ENCODE results near the gene IRAK1BP1. TPM values are rescaled to one million over a fixed set of nuclear protein-coding genes. Genes with fewer than 3 reads are reported as not detected.
"Not testable (repeated sequence)": the region's sequence is repeated elsewhere in the genome, so short reads cannot be mapped to it uniquely, and the experiment has no call there.

Gene IRAK1BP1
- total RNA-seq, 1 donor from 2014 or later: 13.8 TPM

DNA sequence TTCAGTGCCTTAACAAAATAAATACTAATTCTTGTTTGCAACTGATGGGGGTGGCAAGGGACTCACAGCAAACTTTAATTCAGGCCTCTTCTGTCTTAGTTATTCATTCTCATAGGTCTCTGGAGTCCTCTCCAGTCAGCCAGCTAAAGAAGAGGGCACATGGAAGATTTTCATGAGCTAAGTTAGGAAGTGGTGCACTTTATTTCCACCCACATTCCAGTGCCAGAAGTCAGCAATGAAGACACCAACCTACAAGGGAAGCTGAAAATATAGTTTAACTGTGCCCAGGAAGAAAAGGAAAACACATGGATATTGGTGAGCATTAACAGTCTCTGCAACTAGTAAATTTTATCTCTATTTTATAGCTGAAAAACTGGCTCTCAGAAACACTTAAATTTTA is 16.7 kb upstream of the IRAK1BP1 start:
- H3K36me3 ChIP-seq: no peaks in the 10 kb centered on the region
- no peak overlapping the region for H2AFZ ChIP-seq (replicated peaks)
- H3F3A ChIP-seq (ENCODE audit: low read depth): no peaks in the 10 kb centered on the region
- H3K4me1 ChIP-seq: no peaks in the 10 kb centered on the region
- H3K9me3 ChIP-seq (ENCODE audit: low read depth): no peaks in the 10 kb centered on the region
- no peaks in the 10 kb centered on the region for H4K20me1 ChIP-seq (ENCODE audit: low read depth)
- Mint-ChIP-seq H3K27me3 (ENCODE audit: insufficient read depth, low read depth) (no peaks in the 10 kb centered on the region), H3K27ac (no peak overlapping the region), H3K4me1 (peaks cover 4% of the 10 kb centered on the region), H3K36me3 (peaks cover 1% of the 10 kb centered on the region), H3K9me3 (peaks cover 3% of the 10 kb centered on the region), H3K4me3 (no peak overlapping the region)
- no peak overlapping the region for H3K27ac ChIP-seq
- no peak overlapping the region for H3K4me2 ChIP-seq
- DNase-seq (ENCODE audit: low spot score): no peak
- H3K27me3 ChIP-seq: no peaks in the 10 kb centered on the region
- H3K79me2 ChIP-seq (ENCODE audit: low read depth): no peaks in the 10 kb centered on the region
- H3K4me3 ChIP-seq: no peak overlapping the region
- no peak overlapping the region for H3K9ac ChIP-seq
- TF ChIP-seq EZH2phosphoT487 (IDR thresholded peaks at IDR 0.05) (no peak), EZH2 (IDR thresholded peaks at IDR 0.05) (no peak), CTCF (IDR thresholded peaks at IDR 0.05) (no peak)

- DNase-seq (ENCODE audit: low spot score): no peak
- Mint-ChIP-seq H3K27ac (no peak overlapping the region), H3K4me3 (no peak overlapping the region), H3K27me3 (ENCODE audit: insufficient read depth, low read depth) (no peaks in the 10 kb centered on the region), H3K36me3 (peaks cover 1% of the 10 kb centered on the region), H3K4me1 (peaks cover 4% of the 10 kb centered on the region), H3K9me3 (peaks cover 3% of the 10 kb centered on the region)
- no peaks in the 10 kb centered on the region for H3F3A ChIP-seq (ENCODE audit: low read depth)
- TF ChIP-seq EZH2 (IDR thresholded peaks at IDR 0.05): no peak
- TF ChIP-seq CTCF (IDR thresholded peaks at IDR 0.05): no peak
- TF ChIP-seq EZH2phosphoT487 (IDR thresholded peaks at IDR 0.05): no peak
- no peak overlapping the region for H2AFZ ChIP-seq (replicated peaks)
- H3K9ac ChIP-seq: no peak overlapping the region
- H3K4me3 ChIP-seq: no peak overlapping the region
- no peaks in the 10 kb centered on the region for H3K4me1 ChIP-seq
- H3K36me3 ChIP-seq: no peaks in the 10 kb centered on the region
- no peaks in the 10 kb centered on the region for H3K79me2 ChIP-seq (ENCODE audit: low read depth)
- no peaks in the 10 kb centered on the region for H3K27me3 ChIP-seq
- no peaks in the 10 kb centered on the region for H4K20me1 ChIP-seq (ENCODE audit: low read depth)
- H3K4me2 ChIP-seq: no peak overlapping the region
- no peak overlapping the region for H3K27ac ChIP-seq
- no peaks in the 10 kb centered on the region for H3K9me3 ChIP-seq (ENCODE audit: low read depth)
Measured at GRCh38 chr6:78851156-78851555, 16.2 kb upstream of the IRAK1BP1 start.

DNA sequence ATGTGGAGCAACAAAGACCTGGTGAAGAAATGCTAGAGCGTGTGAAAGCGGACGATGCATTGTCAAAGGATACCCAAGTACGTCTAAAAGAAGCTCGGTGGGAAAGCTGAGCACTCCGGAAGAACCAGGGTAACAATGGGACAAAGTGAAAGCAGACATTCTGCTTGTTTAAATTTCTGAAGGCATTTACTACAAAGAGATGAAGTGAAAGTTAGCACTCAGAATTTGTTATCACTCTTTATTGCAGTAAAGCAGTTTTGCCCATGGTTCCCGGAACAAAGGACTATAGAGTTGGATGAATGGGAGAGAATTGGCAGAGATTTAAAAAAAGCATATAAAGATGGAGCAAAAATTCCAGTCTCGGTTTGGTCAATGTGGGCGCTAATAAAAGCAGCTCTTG is 12.8 kb upstream of the IRAK1BP1 start:
- Histone ChIP-seq H3K4me2 (no peak overlapping the region), H4K20me1 (ENCODE audit: low read depth) (no peaks in the 10 kb centered on the region), H3K27me3 (no peaks in the 10 kb centered on the region), H3K9ac (no peak overlapping the region), H3K4me1 (no peaks in the 10 kb centered on the region), H2AFZ (replicated peaks) (no peak overlapping the region), H3K4me3 (no peak overlapping the region), H3K79me2 (ENCODE audit: low read depth) (no peaks in the 10 kb centered on the region), H3K9me3 (ENCODE audit: low read depth) (no peaks in the 10 kb centered on the region), H3F3A (ENCODE audit: low read depth) (no peaks in the 10 kb centered on the region), H3K27ac (no peak overlapping the region), H3K36me3 (no peaks in the 10 kb centered on the region)
- Mint-ChIP-seq H3K27me3 (ENCODE audit: insufficient read depth, low read depth) (peaks cover 2% of the 10 kb centered on the region), H3K4me1 (peaks cover 4% of the 10 kb centered on the region), H3K36me3 (peaks cover 3% of the 10 kb centered on the region), H3K4me3 (no peak overlapping the region), H3K9me3 (peaks cover 11% of the 10 kb centered on the region), H3K27ac (no peak overlapping the region)
- no peak for DNase-seq (ENCODE audit: low spot score)
- TF ChIP-seq EZH2phosphoT487 (IDR thresholded peaks at IDR 0.05): no peak
- no peak for TF ChIP-seq CTCF (IDR thresholded peaks at IDR 0.05)
- TF ChIP-seq EZH2 (IDR thresholded peaks at IDR 0.05): no peak

DNA sequence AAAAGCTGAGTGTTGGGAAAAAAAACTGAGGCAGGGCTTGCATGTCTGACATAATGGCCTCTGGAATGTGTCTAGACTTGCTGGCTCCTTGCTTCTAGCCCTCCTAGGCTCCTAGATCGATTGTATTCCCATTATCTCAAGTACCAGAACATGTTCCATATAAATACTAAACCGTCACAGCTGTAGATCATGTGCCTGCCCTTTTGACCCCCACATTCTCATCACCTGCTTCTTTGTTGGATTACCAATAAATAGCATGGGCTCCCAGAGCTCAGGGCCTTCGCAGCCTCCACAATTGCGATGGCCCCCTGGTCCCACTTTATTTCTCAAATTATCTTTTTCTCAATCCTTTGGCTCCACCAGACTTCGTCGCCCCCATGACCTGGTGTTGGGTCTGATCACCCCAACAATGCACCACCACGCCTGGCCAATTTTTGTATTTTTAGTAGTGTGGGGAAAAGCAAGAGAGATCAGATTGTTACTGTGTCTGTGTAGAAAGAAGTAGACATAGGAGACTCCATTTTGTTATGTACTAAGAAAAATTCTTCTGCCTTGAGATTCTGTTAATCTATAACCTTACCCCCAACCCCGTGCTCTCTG is 8.9 kb upstream of the IRAK1BP1 start:
- not testable (repeated sequence) for H4K20me1 ChIP-seq (ENCODE audit: low read depth); H3K27me3 Mint-ChIP-seq (ENCODE audit: insufficient read depth, low read depth); H3F3A ChIP-seq (ENCODE audit: low read depth); H3K9me3 ChIP-seq (ENCODE audit: low read depth); H3K4me2 ChIP-seq; H2AFZ ChIP-seq (replicated peaks); H3K4me3 Mint-ChIP-seq; H3K4me3 ChIP-seq; H3K4me1 ChIP-seq; H3K9ac ChIP-seq; H3K4me1 Mint-ChIP-seq; H3K36me3 Mint-ChIP-seq; H3K79me2 ChIP-seq (ENCODE audit: low read depth); H3K27me3 ChIP-seq; DNase-seq (ENCODE audit: low spot score); H3K27ac ChIP-seq; H3K27ac Mint-ChIP-seq; H3K36me3 ChIP-seq
- peaks cover 14% of the 10 kb centered on the region for H3K9me3 Mint-ChIP-seq

All from neural progenitor cell (in vitro differentiated cells).